Upper lobe of left lung (tissue), 6 donors: ENCODE data around the gene GUK1. TPM values are rescaled to one million over a fixed set of nuclear protein-coding genes. Genes with fewer than 3 reads are reported as not detected.

Experiments
- ATAC-seq, 2 donors: fragments of 200-7000 bp; cut with Tn5 transposase; one replicate each; pipeline ENCODE4 v1.9.1; 2022; ENCODE audit warnings: mild to moderate bottlenecking in 2 of 2, moderate library complexity in 2 of 2; ENCODE audit not compliant: low FRiP score in 2 of 2
- DNase-seq, 2 donors: peaks; one replicate each; pipeline ENCODE4 v3.0.0-alpha.2; 2019 to 2020
- H3K27ac ChIP-seq, 4 donors: fragments of 200-600 bp; sonication (generic); one replicate each; pipeline ENCODE4 v1.5.1; 2016 to 2019
- H3K27me3 ChIP-seq, 4 donors: fragments of 200-600 bp; sonication (generic); one replicate each; pipeline ENCODE4 v1.5.1; 2017 to 2019
- H3K36me3 ChIP-seq, 4 donors: fragments of 200-600 bp; sonication (generic); one replicate each; pipeline ENCODE4 v1.5.1; 2016 to 2019
- H3K4me1 ChIP-seq, 4 donors: fragments of 200-600 bp; sonication (generic); one replicate each; pipeline ENCODE4 v1.5.1; 2018 to 2019
- H3K4me3 ChIP-seq, 4 donors: fragments of 200-600 bp; sonication (generic); one replicate each; pipeline ENCODE4 v1.5.1; 2017 to 2019; ENCODE audit warnings: mild to moderate bottlenecking in 2 of 4, moderate library complexity in 1 of 4
- H3K9me3 ChIP-seq, 4 donors: fragments of 200-600 bp; sonication (generic); one replicate each; pipeline ENCODE4 v1.5.1; 2018 to 2019
- CTCF ChIP-seq, 6 experiments: fragments of 450-650 bp in 4 of 6; fragments of 200-600 bp in 2 of 6; sonication (generic) in 2 of 6; IDR thresholded peaks; one replicate each; pipeline ENCODE4 v1.5.1; 2016 to 2019; ENCODE audit warnings: antibody characterized with exemption in 6 of 6
- EP300 ChIP-seq, 4 donors: sonication (generic); formaldehyde crosslinking; IDR thresholded peaks; one replicate each; pipeline ENCODE4 v1.5.1; 2017; ENCODE audit warnings: antibody characterized with exemption in 4 of 4, control low read depth in 2 of 4
- POLR2A ChIP-seq, 4 donors: fragments of 450-650 bp; IDR thresholded peaks; one replicate each; pipeline ENCODE4 v1.5.1; 2016 to 2017; ENCODE audit warnings: antibody characterized with exemption in 4 of 4, mild to moderate bottlenecking in 2 of 4
- POLR2AphosphoS5 ChIP-seq, 2 donors: sonication (generic); formaldehyde crosslinking; IDR thresholded peaks; one replicate each; pipeline ENCODE4 v1.5.1; 2017; ENCODE audit warnings: antibody characterized with exemption in 2 of 2
- WGBS, 2 donors: methylation state at CpG; one replicate each; pipeline ENCODE4 v1.1.5; 2017 to 2018; 5-methylcytosine and 5-hydroxymethylcytosine counted together
- total RNA-seq, 6 donors: library from RNA; depleted of rRNA in 4 of 6; stranded (reverse); fragments of >200 nt in 4 of 6; gene quantifications; one replicate each; pipeline versions ENCODE4 v1.1.0 to v1.2.1, GENCODE V29; 2016 to 2021
- donor health status: DM: no; HTN: no; CAD: no; lungs with moderate emphysema.
- donor health status: DM: no; HTN: yes; CAD: no; lungs with severe emphysema.

The GUK1 gene
- total RNA-seq, 6 donors from 2014 or later: 198 to 385 (median 269) TPM

DNA sequence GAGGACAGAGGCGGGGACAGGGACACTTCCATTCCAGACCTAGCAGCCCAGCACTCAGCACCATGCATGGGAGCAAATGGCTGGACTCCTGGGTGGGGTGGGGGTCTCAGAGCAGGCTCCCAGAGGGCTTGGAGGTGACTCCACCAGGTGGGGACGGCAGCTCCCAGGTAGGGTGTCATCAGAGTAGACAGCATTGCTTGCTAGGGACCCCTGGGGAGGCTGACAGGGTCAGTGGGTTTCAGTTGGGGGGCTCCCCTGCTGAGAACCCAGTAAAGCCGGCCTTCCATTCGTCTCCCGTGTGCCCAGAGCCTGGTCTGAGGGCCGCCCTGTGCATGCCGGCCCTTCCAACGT, 4.9 kb downstream of the GUK1 start:
- DNase-seq (peak in 1 of 2 donors; percentile 42), ATAC-seq (no peak)
- Histone ChIP-seq H3K27me3 (no peaks in the 10 kb centered on the region), H3K36me3 (peaks cover 0 to 68% (median 47%) of the 10 kb centered on the region in 4 donors), H3K4me1 (peaks cover 63 to 88% (median 79%) of the 10 kb centered on the region in 4 donors), H3K27ac (peak overlapping the region in 2 of 4 donors; percentile 89 to 96), H3K4me3 (no peak overlapping the region), H3K9me3 (no peaks in the 10 kb centered on the region)
- TF ChIP-seq EP300 (IDR thresholded peaks at IDR 0.05): no peak
- TF ChIP-seq POLR2A (IDR thresholded peaks at IDR 0.05): no peak
- no peak for TF ChIP-seq CTCF (IDR thresholded peaks at IDR 0.05)
- TF ChIP-seq POLR2AphosphoS5 (IDR thresholded peaks at IDR 0.05): no peak
- WGBS, 2 donors: 88 to 96% methylated on average over 2 to 7 of the region's 8 CpGs

- Histone ChIP-seq H3K27ac (peak overlapping the region in 2 of 4 donors; percentile 89 to 96), H3K27me3 (no peaks in the 10 kb centered on the region), H3K4me3 (no peak overlapping the region), H3K4me1 (peaks cover 69 to 95% (median 87%) of the 10 kb centered on the region in 4 donors), H3K9me3 (no peaks in the 10 kb centered on the region), H3K36me3 (peaks cover 0 to 68% (median 47%) of the 10 kb centered on the region in 4 donors)
- DNase-seq: peak in 1 of 2 donors; percentile 57
- 90 to 94% methylated on average over 12 to 31 of the region's 31 CpGs for WGBS, 2 donors
- no peak for TF ChIP-seq POLR2A (IDR thresholded peaks at IDR 0.05)
- TF ChIP-seq POLR2AphosphoS5 (IDR thresholded peaks at IDR 0.05): no peak
- TF ChIP-seq EP300 (IDR thresholded peaks at IDR 0.05): no peak
- TF ChIP-seq CTCF (IDR thresholded peaks at IDR 0.05): no peak
- ATAC-seq: no peak
Observed at GRCh38 chr1:228145463-228146416, 5.7 kb downstream of the GUK1 start.

DNA sequence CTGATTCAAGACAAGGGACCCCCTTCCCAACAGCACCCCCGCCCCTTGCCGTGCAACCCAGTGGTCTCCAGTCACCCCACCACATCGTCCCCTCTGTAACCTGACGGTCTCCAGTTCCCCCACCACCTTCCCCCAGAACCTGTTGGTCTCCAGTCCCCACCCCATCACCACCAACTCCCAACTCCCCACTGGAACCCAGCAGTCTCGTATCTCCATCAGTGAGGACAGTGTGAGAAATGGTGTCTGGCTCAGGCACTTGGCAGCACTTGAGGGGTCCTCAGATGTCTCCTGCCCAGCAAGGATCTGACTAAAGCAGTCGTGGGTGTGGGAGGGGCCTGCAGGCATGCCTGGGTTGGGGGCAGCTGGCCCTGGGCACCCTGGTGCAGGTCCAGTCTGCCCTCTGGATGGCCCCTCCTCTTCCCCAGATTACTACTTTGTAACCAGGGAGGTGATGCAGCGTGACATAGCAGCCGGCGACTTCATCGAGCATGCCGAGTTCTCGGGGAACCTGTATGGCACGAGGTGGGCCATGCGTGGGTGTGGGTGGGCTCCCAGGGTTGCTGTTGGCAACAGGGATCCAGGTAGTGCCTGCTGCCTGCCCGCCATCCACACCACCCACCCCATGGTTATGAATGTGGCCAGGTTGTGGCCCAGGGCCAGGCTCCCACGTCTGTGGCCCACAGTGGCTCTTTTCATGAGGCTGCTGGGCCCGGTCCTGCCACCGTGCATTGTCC, 6.5 kb downstream of the GUK1 start:
- H3K36me3 ChIP-seq: peaks cover 0 to 66% (median 47%) of the 10 kb centered on the region in 4 donors
- ATAC-seq: no peak
- WGBS, 2 donors: 81 to 95% methylated on average over 6 to 18 of the region's 18 CpGs
- no peaks in the 10 kb centered on the region for H3K27me3 ChIP-seq
- peak in 1 of 2 donors; percentile 65 for DNase-seq
- no peak for TF ChIP-seq EP300 (IDR thresholded peaks at IDR 0.05)
- TF ChIP-seq CTCF (IDR thresholded peaks at IDR 0.05): no peak
- no peak for TF ChIP-seq POLR2AphosphoS5 (IDR thresholded peaks at IDR 0.05)
- no peak for TF ChIP-seq POLR2A (IDR thresholded peaks at IDR 0.05)
- H3K4me1 ChIP-seq: peaks cover 69 to 95% (median 89%) of the 10 kb centered on the region in 4 donors
- peak overlapping the region in 2 of 4 donors; percentile 89 to 96 for H3K27ac ChIP-seq
- no peak overlapping the region for H3K4me3 ChIP-seq
- H3K9me3 ChIP-seq: no peaks in the 10 kb centered on the region

GRCh38 chr1:228147151-228147693, 7.1 kb downstream of the GUK1 start:
- Histone ChIP-seq H3K4me3 (no peak overlapping the region), H3K9me3 (no peaks in the 10 kb centered on the region), H3K4me1 (peaks cover 69 to 95% (median 89%) of the 10 kb centered on the region in 4 donors), H3K36me3 (peaks cover 0 to 59% (median 43%) of the 10 kb centered on the region in 4 donors), H3K27me3 (no peaks in the 10 kb centered on the region), H3K27ac (peak overlapping the region in 2 of 4 donors; percentile 89 to 96)
- TF ChIP-seq EP300 (IDR thresholded peaks at IDR 0.05) (no peak), POLR2AphosphoS5 (IDR thresholded peaks at IDR 0.05) (no peak), CTCF (IDR thresholded peaks at IDR 0.05) (no peak), POLR2A (IDR thresholded peaks at IDR 0.05) (no peak)
- ATAC-seq: no peak
- DNase-seq: peak in 1 of 2 donors; percentile 71
- WGBS, 2 donors: 91 to 99% methylated on average over 12 to 13 of the region's 20 CpGs
